Caco-2 (cell line): ENCODE results near the gene SMIM24. TPM values are rescaled to one million over a fixed set of nuclear protein-coding genes. Genes with fewer than 3 reads are reported as not detected.
A peak's percentile ranks its signal among the peaks of the same experiment; 100 is the strongest.

Experiments
- BruUV-seq: library from RNA; stranded (reverse); fragments of 400-500 nt; replicated peaks from 2 replicates; lab custom pipeline; 2021; lab: Mats Ljungman, UMichigan
- CTCF ChIA-PET: fragments of 300-600 bp; sonication (Branson Sonifier 250); formaldehyde crosslinking; loops from one replicate; lab custom pipeline; 2022; ENCODE audit warnings: antibody characterized with exemption; lab: Charles Lee
- POLR2A ChIA-PET: fragments of 300-600 bp; sonication (Branson Sonifier 250); formaldehyde crosslinking; loops from one replicate; lab custom pipeline; 2022; ENCODE audit warnings: antibody characterized with exemption; lab: Charles Lee
- DNase-seq, 2 experiments: peaks; one replicate each; pipeline versions ENCODE4 v3.0.0 to v3.0.0-alpha.2; 2020 to 2022
- H3K27me3 ChIP-seq: replicated peaks from 2 replicates; pipeline ENCODE4 v1.6.0; 2011; ENCODE audit warnings: low read length; ENCODE audit not compliant: control insufficient read depth, insufficient read depth
- H3K36me3 ChIP-seq: 2 replicates; pipeline ENCODE4 v1.5.1; 2011; ENCODE audit warnings: low read length; ENCODE audit not compliant: control insufficient read depth, insufficient read depth
- H3K4me1 ChIP-seq: fragments of 250-450 bp; sonication (Bioruptor Pico); 2 replicates; pipeline ENCODE4 v1.5.1; 2020; ENCODE audit warnings: mild to moderate bottlenecking
- H3K4me3 ChIP-seq: 2 replicates; pipeline ENCODE4 v1.5.1; 2011; ENCODE audit warnings: low read depth, mild to moderate bottlenecking, control low read depth, low read length
- H3K9me3 ChIP-seq: fragments of 250-450 bp; sonication (Bioruptor Pico); 2 replicates; pipeline ENCODE4 v1.5.1; 2020; ENCODE audit warnings: mild to moderate bottlenecking, moderate library complexity
- H3K27ac Mint-ChIP-seq: one replicate; pipeline ENCODE4 v1.8.0; 2022; ENCODE audit warnings: mixed read lengths; ENCODE audit not compliant: unreplicated experiment
- H3K27me3 Mint-ChIP-seq: one replicate; pipeline ENCODE4 v1.8.0; 2022; ENCODE audit warnings: mixed read lengths; ENCODE audit not compliant: insufficient read depth, unreplicated experiment
- H3K36me3 Mint-ChIP-seq: one replicate; pipeline ENCODE4 v1.8.0; 2022; ENCODE audit warnings: mild to moderate bottlenecking, mixed read lengths; ENCODE audit not compliant: insufficient read depth, unreplicated experiment
- H3K4me1 Mint-ChIP-seq: one replicate; pipeline ENCODE4 v1.8.0; 2022; ENCODE audit warnings: low read depth, mixed read lengths; ENCODE audit not compliant: unreplicated experiment
- H3K4me3 Mint-ChIP-seq: one replicate; pipeline ENCODE4 v1.8.0; 2022; ENCODE audit warnings: mild to moderate bottlenecking, moderate library complexity, mixed read lengths; ENCODE audit not compliant: unreplicated experiment
- H3K9me3 Mint-ChIP-seq: one replicate; pipeline ENCODE4 v1.8.0; 2022; ENCODE audit warnings: mixed read lengths; ENCODE audit not compliant: unreplicated experiment
- CTCF ChIP-seq, 2 experiments: fragments of 200-600 bp in 1 of 2; IDR thresholded peaks; 1 replicate in 1 of 2; 2 replicates in 1 of 2; pipeline versions ENCODE4 v1.5.1 to v1.8.0; 2011 to 2022; ENCODE audit warnings: antibody characterized with exemption in 1 of 2, control low read depth in 1 of 2, inconsistent platforms in 1 of 2, low read depth in 1 of 2, low read length in 1 of 2, mild to moderate bottlenecking in 1 of 2, moderate library complexity in 1 of 2; ENCODE audit not compliant: insufficient read depth in 1 of 2, severe bottlenecking in 1 of 2, unreplicated experiment in 1 of 2
- intact Hi-C: fragments of 100-400 bp; cut with micrococcal nuclease; formaldehyde crosslinking; loops from one replicate; pipeline ENCODE4 v1.10.0; 2022; ENCODE audit not compliant: unreplicated experiment
- total RNA-seq: library from RNA; stranded (reverse); gene quantifications from 2 replicates; pipeline ENCODE4 v1.2.3, GENCODE V29; 2022

SMIM24 gene
- total RNA-seq, 1 experiment from 2014 or later = 1.7 TPM

DNA sequence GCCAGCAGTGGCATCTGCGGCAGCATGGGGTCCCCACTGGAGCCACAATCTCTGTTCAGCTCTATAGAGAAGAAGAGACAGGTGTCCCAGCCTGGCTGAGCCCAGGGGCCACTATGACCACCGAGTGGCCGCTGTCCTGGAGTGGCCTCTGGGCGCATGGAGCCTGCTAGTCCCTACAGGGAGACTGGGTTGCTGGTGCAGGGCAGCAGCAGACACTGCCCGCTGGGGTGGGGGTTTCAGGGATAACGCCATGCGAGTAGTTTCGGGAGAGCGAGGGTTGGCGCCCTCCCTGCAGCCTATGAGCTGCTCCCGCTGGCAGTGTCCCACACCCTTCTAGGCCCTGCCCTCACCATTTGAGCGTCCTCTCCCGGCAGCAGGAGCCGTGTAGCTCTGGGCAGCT lies 47.8 kb upstream of the SMIM24 start:
- no TSS peak for BruUV-seq
- Mint-ChIP-seq H3K4me1 (no peaks in the 10 kb centered on the region), H3K27ac (no peak overlapping the region), H3K36me3 (peaks cover 23% of the 10 kb centered on the region), H3K9me3 (no peaks in the 10 kb centered on the region), H3K4me3 (no peak overlapping the region), H3K27me3 (no peaks in the 10 kb centered on the region)
- Histone ChIP-seq H3K27me3 (no peaks in the 10 kb centered on the region), H3K4me1 (no peaks in the 10 kb centered on the region), H3K4me3 (no peak overlapping the region), H3K9me3 (no peaks in the 10 kb centered on the region), H3K36me3 (0 out of 2 replicates have a peak, but pooled peaks cover 1% of the 10 kb centered on the region)
- ChIA-PET POLR2A (no interaction called here), CTCF (no interaction called here)
- no peak for DNase-seq
- TF ChIP-seq CTCF (IDR thresholded peaks at IDR 0.05; ENCODE audit: insufficient read depth in 1 of 2, low read depth in 1 of 2, low read length in 1 of 2, severe bottlenecking in 1 of 2, unreplicated experiment in 1 of 2) = no peak
- intact Hi-C loops = no loop called here

DNA sequence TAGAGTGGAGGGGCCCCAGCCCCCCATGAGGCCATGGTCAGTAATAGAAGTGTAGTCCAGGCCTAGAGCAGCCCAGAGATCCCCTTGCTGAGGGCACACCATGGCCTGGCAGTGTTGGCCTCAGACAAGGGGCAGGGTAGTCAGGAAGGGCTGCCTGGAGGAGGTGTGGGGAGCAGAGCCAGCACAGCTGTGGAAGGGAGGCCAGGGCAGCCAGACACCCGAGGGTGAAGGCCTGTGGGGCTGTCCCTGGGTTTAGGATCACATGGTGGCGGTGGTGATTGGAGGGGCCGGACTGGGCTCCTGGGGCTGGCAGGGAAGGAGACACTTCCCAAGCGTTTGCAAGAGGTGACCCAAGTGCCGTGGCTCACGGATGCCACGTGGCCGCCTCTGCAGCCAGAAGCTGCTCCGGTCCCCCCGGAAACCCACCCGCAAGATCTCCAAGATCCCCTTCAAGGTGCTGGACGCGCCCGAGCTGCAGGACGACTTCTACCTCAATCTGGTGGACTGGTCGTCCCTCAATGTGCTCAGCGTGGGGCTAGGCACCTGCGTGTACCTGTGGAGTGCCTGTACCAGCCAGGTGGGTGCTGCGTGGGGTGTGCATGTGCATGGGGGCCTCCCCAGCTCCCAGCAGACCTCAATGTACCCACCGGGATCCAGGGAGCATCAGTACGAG lies 47.0 kb upstream of the SMIM24 start:
- Histone ChIP-seq H3K9me3 (no peaks in the 10 kb centered on the region), H3K27me3 (no peaks in the 10 kb centered on the region), H3K36me3 (0 out of 2 replicates have a peak, but pooled peaks cover 1% of the 10 kb centered on the region), H3K4me1 (no peaks in the 10 kb centered on the region), H3K4me3 (no peak overlapping the region)
- intact Hi-C loops = no loop called here
- no peak overlapping the region for H3K4me3 Mint-ChIP-seq
- CTCF ChIA-PET = no interaction called here
- peaks cover 21% of the 10 kb centered on the region for H3K36me3 Mint-ChIP-seq
- POLR2A ChIA-PET = no interaction called here
- no peak for DNase-seq
- no peaks in the 10 kb centered on the region for H3K4me1 Mint-ChIP-seq
- H3K9me3 Mint-ChIP-seq = no peaks in the 10 kb centered on the region
- no peak overlapping the region for H3K27ac Mint-ChIP-seq
- no peak for TF ChIP-seq CTCF (IDR thresholded peaks at IDR 0.05; ENCODE audit: insufficient read depth in 1 of 2, low read depth in 1 of 2, low read length in 1 of 2, severe bottlenecking in 1 of 2, unreplicated experiment in 1 of 2)
- no peaks in the 10 kb centered on the region for H3K27me3 Mint-ChIP-seq
- BruUV-seq = no TSS peak

DNA sequence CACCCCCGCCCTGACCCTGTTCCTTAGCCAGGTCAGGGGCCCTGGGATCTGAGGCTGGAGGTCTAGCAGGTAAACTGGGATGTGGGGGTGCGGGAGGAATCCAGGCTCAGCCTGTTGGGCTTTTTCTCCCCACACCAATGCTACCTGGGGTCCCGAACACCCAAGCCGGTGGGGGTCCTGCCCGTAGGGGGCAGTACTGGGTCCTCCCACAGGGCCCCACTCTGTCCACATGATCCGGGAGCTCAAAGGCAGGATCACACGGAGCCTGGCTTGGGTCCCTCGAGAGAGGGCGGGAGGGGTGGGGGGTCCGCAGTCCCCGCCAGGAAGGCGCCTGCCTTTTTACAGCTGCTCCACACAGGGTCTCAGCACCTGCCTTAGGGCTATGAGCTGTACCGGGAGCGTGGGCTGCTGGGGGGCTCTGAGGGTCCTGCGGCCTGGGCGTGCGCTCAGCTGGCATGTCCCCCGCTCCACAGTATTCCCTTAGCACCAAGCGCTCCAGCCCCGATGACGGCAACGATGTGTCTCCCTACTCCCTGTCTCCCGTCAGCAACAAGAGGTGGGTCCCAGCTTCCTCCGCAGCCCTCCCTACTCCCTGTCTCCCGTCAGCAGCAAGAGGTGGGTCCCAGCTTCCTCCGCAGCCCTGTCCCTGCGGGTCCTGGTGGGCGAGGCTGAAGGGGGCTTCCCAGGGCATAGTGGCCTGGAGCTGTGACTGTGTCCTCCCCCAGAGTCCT lies 46.3 kb upstream of the SMIM24 start:
- BruUV-seq = no TSS peak
- POLR2A ChIA-PET = no interaction called here
- TF ChIP-seq CTCF (IDR thresholded peaks at IDR 0.05; ENCODE audit: insufficient read depth in 1 of 2, low read depth in 1 of 2, low read length in 1 of 2, severe bottlenecking in 1 of 2, unreplicated experiment in 1 of 2) = peak in 1 of 2 experiments; percentile 19
- intact Hi-C loops = no loop called here
- H3K9me3 Mint-ChIP-seq = no peaks in the 10 kb centered on the region
- H3K4me1 ChIP-seq = no peaks in the 10 kb centered on the region
- no peaks in the 10 kb centered on the region for H3K27me3 ChIP-seq
- 0 out of 2 replicates have a peak, but pooled peaks cover 1% of the 10 kb centered on the region for H3K36me3 ChIP-seq
- DNase-seq = no peak
- H3K36me3 Mint-ChIP-seq = peaks cover 23% of the 10 kb centered on the region
- H3K4me3 ChIP-seq = no peak overlapping the region
- no peak overlapping the region for H3K4me3 Mint-ChIP-seq
- H3K27me3 Mint-ChIP-seq = no peaks in the 10 kb centered on the region
- H3K27ac Mint-ChIP-seq = no peak overlapping the region
- H3K9me3 ChIP-seq = no peaks in the 10 kb centered on the region
- H3K4me1 Mint-ChIP-seq = no peaks in the 10 kb centered on the region
- CTCF ChIA-PET = no interaction called here
